HEK293 (cell line): ENCODE measurements around the gene MEGF10.

Source experiments
- CTCF ChIA-PET: fragments of 350-600 bp; formaldehyde crosslinking; extraction: SDS; loops from one replicate; lab custom pipeline; 2021; ENCODE audit warnings: antibody characterized with exemption; lab: Yijun Ruan, JAX
- POLR2A ChIA-PET: fragments of 300-600 bp; formaldehyde crosslinking; extraction: SDS; loops from one replicate; lab custom pipeline; 2020; ENCODE audit warnings: antibody characterized with exemption, inconsistent platforms; lab: Yijun Ruan, JAX
- H3K27ac ChIP-seq: fragments of 200-500 bp; sonication (Bioruptor generic); 2 replicates; pipeline ENCODE4 v1.5.1; 2014; ENCODE audit warnings: low read depth, low read length, control low read depth, inconsistent platforms; ENCODE audit errors: extremely low read depth
- H3K36me3 ChIP-seq, 2 experiments: fragments of 200-500 bp in 1 of 2; sonication (Bioruptor generic) in 1 of 2; 1 replicate in 1 of 2; 2 replicates in 1 of 2; pipeline ENCODE4 v1.5.1; 2014 to 2017; ENCODE audit warnings: inconsistent platforms in 2 of 2, low read length in 2 of 2; ENCODE audit not compliant: control insufficient read depth in 2 of 2, insufficient read depth in 1 of 2
- H3K4me1 ChIP-seq: fragments of 200-500 bp; sonication (Bioruptor generic); 2 replicates; pipeline ENCODE4 v1.5.1; 2014; ENCODE audit warnings: mild to moderate bottlenecking, low read length, inconsistent platforms; ENCODE audit not compliant: control insufficient read depth, insufficient read depth
- H3K4me3 ChIP-seq: 2 replicates; pipeline ENCODE4 v1.5.1; 2011; ENCODE audit warnings: low read depth, mild to moderate bottlenecking, control low read depth, low read length, moderate library complexity
- H3K9me3 ChIP-seq: fragments of 200-500 bp; sonication (Bioruptor generic); 2 replicates; pipeline ENCODE4 v1.5.1; 2014; ENCODE audit warnings: low read depth, low read length, inconsistent platforms; ENCODE audit not compliant: control insufficient read depth, insufficient read depth
- INSM2 ChIP-seq: fragments of 450-650 bp; formaldehyde crosslinking; IDR thresholded peaks from 2 replicates; pipeline ENCODE4 v1.5.1; 2016; ENCODE audit warnings: missing biosample characterization, missing genetic modification characterization
- OSR2 ChIP-seq: fragments of 450-650 bp; formaldehyde crosslinking; IDR thresholded peaks from 2 replicates; pipeline ENCODE4 v1.5.1; 2016; ENCODE audit warnings: missing biosample characterization, missing genetic modification characterization
- ZBTB1 ChIP-seq: fragments of 450-650 bp; formaldehyde crosslinking; IDR thresholded peaks from 2 replicates; pipeline ENCODE4 v1.5.1; 2016; ENCODE audit warnings: missing biosample characterization, missing genetic modification characterization
- ZNF121 ChIP-seq: fragments of 450-650 bp; formaldehyde crosslinking; IDR thresholded peaks from 2 replicates; pipeline ENCODE4 v1.5.1; 2016; ENCODE audit warnings: missing biosample characterization, missing genetic modification characterization
- ZNF157 ChIP-seq: fragments of 450-650 bp; formaldehyde crosslinking; IDR thresholded peaks from 2 replicates; pipeline ENCODE4 v1.5.1; 2016; ENCODE audit warnings: missing biosample characterization, missing genetic modification characterization
- ZNF239 ChIP-seq: fragments of 450-650 bp; formaldehyde crosslinking; IDR thresholded peaks from 2 replicates; pipeline ENCODE4 v1.5.1; 2016; ENCODE audit warnings: missing biosample characterization, missing genetic modification characterization
- ZNF248 ChIP-seq: fragments of 450-650 bp; formaldehyde crosslinking; IDR thresholded peaks from 2 replicates; pipeline ENCODE4 v1.5.1; 2017; ENCODE audit warnings: missing biosample characterization, missing genetic modification characterization
- ZNF280C ChIP-seq: fragments of 450-650 bp; formaldehyde crosslinking; IDR thresholded peaks from 2 replicates; pipeline ENCODE4 v1.5.1; 2016; ENCODE audit warnings: missing biosample characterization, missing genetic modification characterization
- ZNF324 ChIP-seq: fragments of 450-650 bp; formaldehyde crosslinking; IDR thresholded peaks from 2 replicates; pipeline ENCODE4 v1.5.1; 2016; ENCODE audit warnings: missing biosample characterization, missing genetic modification characterization
- ZNF623 ChIP-seq: fragments of 450-650 bp; formaldehyde crosslinking; IDR thresholded peaks from 2 replicates; pipeline ENCODE4 v1.5.1; 2016; ENCODE audit warnings: missing biosample characterization, missing genetic modification characterization
- ZNF645 ChIP-seq: fragments of 450-650 bp; formaldehyde crosslinking; IDR thresholded peaks from 2 replicates; pipeline ENCODE4; 2016; ENCODE audit warnings: missing biosample characterization, missing genetic modification characterization
- ZNF660 ChIP-seq: fragments of 450-650 bp; IDR thresholded peaks from 2 replicates; pipeline ENCODE4 v1.5.1; 2018; ENCODE audit warnings: missing biosample characterization, mild to moderate bottlenecking, missing genetic modification characterization
- ZNF704 ChIP-seq: fragments of 450-650 bp; formaldehyde crosslinking; IDR thresholded peaks from 2 replicates; pipeline ENCODE4 v1.5.1; 2016; ENCODE audit warnings: missing biosample characterization, missing genetic modification characterization

Gene MEGF10

GRCh38 chr5:127420758-127421157 lies 130.2 kb downstream of the MEGF10 start:
- POLR2A ChIA-PET = no interaction called here
- TF ChIP-seq ZNF157 (tag by site-specific recombination) = no peak
- no peak for TF ChIP-seq ZNF248 (tag by site-specific recombination)
- no peak for TF ChIP-seq ZNF239 (tag by site-specific recombination)
- no peak for TF ChIP-seq OSR2 (tag by site-specific recombination)
- TF ChIP-seq ZNF280C (tag by site-specific recombination) = no peak
- Histone ChIP-seq H3K36me3 (no peaks in the 10 kb centered on the region), H3K4me1 (no peaks in the 10 kb centered on the region), H3K9me3 (no peaks in the 10 kb centered on the region), H3K27ac (no peak overlapping the region), H3K4me3 (no peak overlapping the region)
- CTCF ChIA-PET = interaction anchor here (0.7 kb wide), 1 partner anchor 37 kb away, joined by 3 read pairs; no protein-coding TSS in a partner anchor

- CTCF ChIA-PET = interaction anchor here (0.7 kb wide), 1 partner anchor 38 kb away, joined by 3 read pairs; no protein-coding TSS in a partner anchor
Observed at GRCh38 chr5:127421471-127421870, 130.9 kb downstream of the MEGF10 start.

GRCh38 chr5:127423173-127423798 lies 132.7 kb downstream of the MEGF10 start:
- Histone ChIP-seq H3K4me3 (no peak overlapping the region), H3K27ac (no peak overlapping the region), H3K36me3 (no peaks in the 10 kb centered on the region), H3K9me3 (no peaks in the 10 kb centered on the region), H3K4me1 (no peaks in the 10 kb centered on the region)
- ChIA-PET CTCF (no interaction called here), POLR2A (no interaction called here)
- TF ChIP-seq INSM2 (tag by site-specific recombination) = no peak
- TF ChIP-seq ZNF324 = no peak
- TF ChIP-seq ZNF248 (tag by site-specific recombination) = no peak
- no peak for TF ChIP-seq ZNF121 (tag by site-specific recombination)
- no peak for TF ChIP-seq ZNF660 (tag by site-specific recombination)

More at GRCh38 chr5:127421471-127421870, 130.9 kb downstream of the MEGF10 start:
- H3K27ac ChIP-seq = no peak overlapping the region
- H3K4me1 ChIP-seq = no peaks in the 10 kb centered on the region
- no peak for TF ChIP-seq ZBTB1
- no peak for TF ChIP-seq ZNF645 (tag by site-specific recombination)
- TF ChIP-seq ZNF704 (tag by site-specific recombination) = no peak
- no peak for TF ChIP-seq ZNF623 (tag by site-specific recombination)
- POLR2A ChIA-PET = no interaction called here
- H3K4me3 ChIP-seq = no peak overlapping the region
- H3K9me3 ChIP-seq = no peaks in the 10 kb centered on the region
- H3K36me3 ChIP-seq = no peaks in the 10 kb centered on the region
